Pancreas (tissue), 10 donors: ENCODE results near the gene ZNF544. TPM values are rescaled to one million over a fixed set of nuclear protein-coding genes. Genes with fewer than 3 reads are reported as not detected.
A peak's percentile ranks its signal among the peaks of the same experiment; 100 is the strongest.

Experiments
- ATAC-seq, 4 donors: fragments of 200-7000 bp; cut with Tn5 transposase; one replicate each; pipeline versions ENCODE4 v1.8.0 to v1.9.1; 2020; ENCODE audit warnings: mild to moderate bottlenecking in 4 of 4, moderate library complexity in 4 of 4
- DNase-seq, 6 donors: peaks; one replicate each; pipeline ENCODE4 v3.0.0-alpha.2; 2020
- FAIRE-seq: peaks from 2 replicates; lab custom pipeline; 2012; peaks lifted over from hg19 to GRCh38; lab: Jason Lieb, UNC
- H3K27ac ChIP-seq, 4 donors: fragments of 200-600 bp; sonication (generic); 1 replicate in 3 of 4; 2 replicates in 1 of 4; pipeline versions ENCODE4 v1.5.0 to v1.8.0; 2020
- H3K27me3 ChIP-seq, 4 donors: fragments of 200-600 bp; one replicate each; pipeline ENCODE4 v1.8.0; 2021
- H3K36me3 ChIP-seq, 3 donors: fragments of 200-600 bp; sonication (generic) in 1 of 3; one replicate each; pipeline versions ENCODE4 v1.5.0 to v1.8.0; 2020 to 2021
- H3K4me1 ChIP-seq, 3 donors: fragments of 200-600 bp; one replicate each; pipeline ENCODE4 v1.8.0; 2021
- H3K4me3 ChIP-seq, 4 donors: fragments of 200-600 bp; sonication (generic) in 2 of 4; one replicate each; pipeline versions ENCODE4 v1.5.0 to v1.8.0; 2020 to 2021
- H3K9me3 ChIP-seq, 4 donors: fragments of 200-600 bp; one replicate each; pipeline ENCODE4 v1.8.0; 2021
- WGBS, 2 donors: extraction: QIAGEN DNeasy Blood & Tissue Kit; methylation state at CpG; one replicate each; pipeline ENCODE4 v1.1.7; 2013; 5-methylcytosine and 5-hydroxymethylcytosine counted together
- intact Hi-C, 3 donors: fragments of 100-400 bp; cut with DNase I; formaldehyde crosslinking; loops; one replicate each; pipeline versions ENCODE4 v1.11.1 to v1.14.2; 2022
- polyA plus RNA-seq, 2 donors: library from polyadenylated mRNA; stranded (reverse); fragments of 200-250 nt; gene quantifications; one replicate each; pipeline ENCODE4 v1.2.3, GENCODE V29; 2013
- total RNA-seq, 6 donors: library from RNA; stranded (reverse); fragmentation: NEBNext Ultra II Directional in 4 of 6; extraction: Animal tissue kit (Norgen Biotek cat#: 25700) in 4 of 6; gene quantifications; one replicate each; pipeline versions ENCODE4 v1.2.1 to v1.2.4, GENCODE V29; 2021 to 2023
- TF ChIP-seq, protein P1 (sequence below), 4 donors: fragments of 200-600 bp; sonication (generic) in 3 of 4; IDR thresholded peaks; one replicate each; pipeline versions ENCODE4 v1.5.0 to v1.8.0; 2021; ENCODE audit warnings: antibody characterized with exemption in 4 of 4
- donor health status: healthy with polysubstance abuse.
- donor health status: DM: no; HTN: no; CAD: no; lungs with moderate emphysema.
- donor health status: DM: no; HTN: no; CAD: no.
- donor health status: control.
- donor health status: control.
- donor health status: Bipolar disorder and iron deficiency.
- donor health status: DM: yes; HTN: yes; CAD: no.
- donor health status: DM: no; HTN: no; CAD: no.
- donor health status: DM: no; HTN: no; CAD: no.
- donor health status: DM: yes; HTN: yes; CAD: no.

Gene ZNF544
- total and polyA plus RNA-seq, 8 donors: 6.5 to 15.8 (median 9.7) TPM

- FAIRE-seq (no peak), DNase-seq (no peak), ATAC-seq (no peak)
- intact Hi-C loops: no loop called here
- Histone ChIP-seq H3K36me3 (peaks cover 2 to 9% (median 4%) of the 10 kb centered on the region in 3 donors), H3K4me1 (no peaks in the 10 kb centered on the region), H3K27ac (no peak overlapping the region), H3K9me3 (peaks cover 0 to 18% (median 0%) of the 10 kb centered on the region in 4 donors), H3K4me3 (no peak overlapping the region), H3K27me3 (no peaks in the 10 kb centered on the region)
- 91 to 94% methylated on average over 25 of the region's 25 CpGs for WGBS, 2 donors
- TF ChIP-seq, protein P1, sequence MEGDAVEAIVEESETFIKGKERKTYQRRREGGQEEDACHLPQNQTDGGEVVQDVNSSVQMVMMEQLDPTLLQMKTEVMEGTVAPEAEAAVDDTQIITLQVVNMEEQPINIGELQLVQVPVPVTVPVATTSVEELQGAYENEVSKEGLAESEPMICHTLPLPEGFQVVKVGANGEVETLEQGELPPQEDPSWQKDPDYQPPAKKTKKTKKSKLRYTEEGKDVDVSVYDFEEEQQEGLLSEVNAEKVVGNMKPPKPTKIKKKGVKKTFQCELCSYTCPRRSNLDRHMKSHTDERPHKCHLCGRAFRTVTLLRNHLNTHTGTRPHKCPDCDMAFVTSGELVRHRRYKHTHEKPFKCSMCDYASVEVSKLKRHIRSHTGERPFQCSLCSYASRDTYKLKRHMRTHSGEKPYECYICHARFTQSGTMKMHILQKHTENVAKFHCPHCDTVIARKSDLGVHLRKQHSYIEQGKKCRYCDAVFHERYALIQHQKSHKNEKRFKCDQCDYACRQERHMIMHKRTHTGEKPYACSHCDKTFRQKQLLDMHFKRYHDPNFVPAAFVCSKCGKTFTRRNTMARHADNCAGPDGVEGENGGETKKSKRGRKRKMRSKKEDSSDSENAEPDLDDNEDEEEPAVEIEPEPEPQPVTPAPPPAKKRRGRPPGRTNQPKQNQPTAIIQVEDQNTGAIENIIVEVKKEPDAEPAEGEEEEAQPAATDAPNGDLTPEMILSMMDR (IDR thresholded peaks at IDR 0.05): no peak
These were observed 10.9 kb upstream of the ZNF544 start for GRCh38 chr19:58217607-58218391.

DNA sequence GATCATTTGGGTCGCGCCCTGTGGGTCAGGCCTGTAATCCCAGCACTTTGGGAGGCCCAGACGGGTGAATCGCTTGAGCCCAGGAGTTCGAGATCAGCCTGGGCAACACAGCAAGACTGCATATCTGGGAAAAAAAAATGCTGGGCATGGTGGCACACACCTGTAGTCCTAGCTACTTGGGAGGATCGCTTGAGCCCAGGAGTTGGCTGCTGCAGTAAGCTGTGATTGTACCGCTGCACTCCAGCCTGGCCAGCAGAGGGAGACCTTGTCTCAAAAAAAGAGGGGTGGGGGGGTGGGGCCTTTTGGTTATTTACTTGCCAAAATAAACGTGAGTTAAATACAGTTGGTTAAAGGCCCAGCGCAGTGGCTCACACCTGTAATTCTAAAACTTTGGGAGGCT, 9.8 kb upstream of the ZNF544 start:
- no peaks in the 10 kb centered on the region for H3K4me1 ChIP-seq
- DNase-seq: no peak
- H3K4me3 ChIP-seq: no peak overlapping the region
- H3K27me3 ChIP-seq: no peaks in the 10 kb centered on the region
- intact Hi-C loops: no loop called here
- ATAC-seq: no peak
- H3K36me3 ChIP-seq: no peaks in the 10 kb centered on the region
- 47 to 49% methylated on average over 9 of the region's 9 CpGs for WGBS, 2 donors
- TF ChIP-seq, protein P1 (IDR thresholded peaks at IDR 0.05): no peak
- H3K9me3 ChIP-seq: peaks cover 0 to 7% (median 0%) of the 10 kb centered on the region in 4 donors
- FAIRE-seq: no peak
- no peak overlapping the region for H3K27ac ChIP-seq

DNA sequence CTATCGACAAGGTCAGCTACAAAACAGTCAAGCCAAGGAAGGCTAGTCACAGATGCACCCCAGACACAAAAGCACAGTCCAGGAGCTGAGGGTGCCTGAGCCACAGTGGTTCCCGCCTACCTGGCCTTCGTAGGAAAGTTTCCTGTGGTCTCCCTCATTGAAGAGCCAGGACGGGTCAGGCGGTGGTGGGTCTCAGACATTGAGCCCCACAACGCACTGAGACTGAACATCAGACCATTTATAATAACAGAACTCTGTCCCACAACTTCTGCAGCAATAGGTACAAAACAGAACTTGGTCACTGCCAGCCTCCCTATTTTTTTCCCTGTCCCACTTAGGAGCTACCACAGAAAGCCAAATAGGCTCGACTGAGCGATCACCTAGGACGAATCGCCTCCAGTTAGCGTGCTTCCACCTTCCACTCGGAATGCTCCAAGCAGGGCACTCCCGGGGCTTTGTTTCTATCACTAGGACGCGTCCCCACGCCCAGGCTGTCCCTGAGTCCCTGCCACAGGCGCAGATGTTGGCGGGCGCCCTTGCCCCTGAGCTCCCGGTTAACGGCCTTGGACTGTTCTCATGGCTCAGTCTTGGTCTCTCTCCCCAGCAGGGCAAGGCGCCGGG, 640 bp upstream of the ZNF544 start:
- Histone ChIP-seq H3K4me3 (peak overlapping the region; percentile 46 to 90 (median 59)), H3K9me3 (no peaks in the 10 kb centered on the region), H3K4me1 (peaks cover 0 to 6% (median 5%) of the 10 kb centered on the region in 3 donors), H3K27me3 (no peaks in the 10 kb centered on the region), H3K36me3 (peaks cover 0 to 20% (median 12%) of the 10 kb centered on the region in 3 donors), H3K27ac (peak overlapping the region in 3 of 4 donors; percentile 33 to 40 (median 35))
- WGBS, 2 donors: 9% methylated on average over 23 of the region's 23 CpGs
- DNase-seq: no peak
- TF ChIP-seq, protein P1 (IDR thresholded peaks at IDR 0.05): no peak
- FAIRE-seq: no peak
- intact Hi-C loops: no loop called here
- no peak for ATAC-seq

DNA sequence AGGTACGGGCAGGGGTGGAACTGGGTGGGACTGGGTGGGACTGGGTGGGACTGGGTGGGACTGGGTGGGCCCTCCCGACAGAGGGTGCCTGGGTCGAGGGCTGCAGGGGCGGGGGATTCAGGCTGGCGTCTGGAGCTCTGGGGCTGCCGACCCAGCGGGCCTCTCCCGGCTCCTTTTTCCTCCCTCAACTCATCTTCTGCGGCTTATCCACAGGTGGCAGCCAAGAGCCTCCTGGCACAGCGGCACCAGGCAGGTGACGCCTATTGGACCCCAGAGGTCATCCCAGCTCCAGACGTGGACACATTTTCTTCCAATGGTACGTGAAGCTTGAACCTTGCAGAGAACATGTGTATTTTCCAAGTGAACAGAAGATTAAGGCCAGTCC, 533 bp downstream of the ZNF544 start:
- Histone ChIP-seq H3K9me3 (no peaks in the 10 kb centered on the region), H3K4me3 (peak overlapping the region; percentile 46 to 90 (median 59))
- TF ChIP-seq, protein P1 (IDR thresholded peaks at IDR 0.05): no peak

More for the DNA sequence above, 533 bp downstream of the ZNF544 start:
- DNase-seq: no peak
- no peak for FAIRE-seq
- 12 to 14% methylated on average over 13 of the region's 13 CpGs for WGBS, 2 donors
- ATAC-seq: peak in 3 of 4 donors; percentile 4 to 38 (median 11)
- Histone ChIP-seq H3K27me3 (no peaks in the 10 kb centered on the region), H3K4me1 (peaks cover 0 to 6% (median 5%) of the 10 kb centered on the region in 3 donors), H3K27ac (no peak overlapping the region), H3K36me3 (peaks cover 0 to 30% (median 18%) of the 10 kb centered on the region in 3 donors)
- intact Hi-C loops: no loop called here
